ENCODE results near the gene CMYA5. TPM values are rescaled to one million over a fixed set of nuclear protein-coding genes. Genes with fewer than 3 reads are reported as not detected.
A peak's percentile ranks its signal among the peaks of the same experiment; 100 is the strongest.

Gene CMYA5
- total and polyA plus RNA-seq, 2 donors (not counting 3 experiments of a cell fraction or from before 2014, with no cell fraction given), result 0.04 to 0.20 TPM

- Histone ChIP-seq H3K27ac (ENCODE audit: insufficient read depth, low read depth, low read length) (no peak overlapping the region), H3K27me3 (ENCODE audit: control insufficient read depth in 2 of 2, insufficient read depth in 2 of 2, low read length in 2 of 2) (no peaks in the 10 kb centered on the region), H4K20me1 (replicated peaks; ENCODE audit: control insufficient read depth, extremely low read depth, insufficient read depth, low read length) (no peaks in the 10 kb centered on the region), H3K9ac (replicated peaks; ENCODE audit: extremely low read depth, insufficient read depth, low read length) (no peak overlapping the region), H3K79me2 (ENCODE audit: control insufficient read depth, insufficient read depth, low read length) (no peaks in the 10 kb centered on the region), H3K36me3 (ENCODE audit: control insufficient read depth in 2 of 2, extremely low read depth in 1 of 2, insufficient read depth in 2 of 2, low read length in 2 of 2) (no peaks in the 10 kb centered on the region), H3K4me2 (ENCODE audit: insufficient read depth, low read length) (no peak overlapping the region), H3K9me1 (replicated peaks; ENCODE audit: control insufficient read depth, extremely low read depth, insufficient read depth, low read length) (no peaks in the 10 kb centered on the region), H3K9me3 (replicated peaks; ENCODE audit: control insufficient read depth, insufficient read depth, low read length) (no peaks in the 10 kb centered on the region), H2AFZ (ENCODE audit: low read depth, low read length) (no peak overlapping the region), H3K4me1 (ENCODE audit: control insufficient read depth, extremely low read depth, insufficient read depth, low read length) (peaks cover 2% of the 10 kb centered on the region), H3K4me3 (replicated peaks in 1 of 3; ENCODE audit: insufficient read depth in 1 of 3, low read depth in 1 of 3, low read length in 3 of 3) (no peak overlapping the region)
- intact Hi-C loops (cut with micrococcal nuclease), result no loop called here
- dilution Hi-C loops (cut with MboI; ENCODE audit: extremely low pct_ligation_motif_present, low sequenced_read_pairs), result no loop called here
- no TSS peak for BruUV-seq (replicated peaks)
- CTCF ChIA-PET, result no interaction called here
- FAIRE-seq (no peak), DNase-seq (ENCODE audit: low read depth, low spot score) (peak; percentile 29)
- TF ChIP-seq POLR2A (IDR thresholded peaks at IDR 0.05; ENCODE audit: low read depth, low read length) (no peak), GATA2 (IDR thresholded peaks at IDR 0.05; ENCODE audit: insufficient read depth, insufficient read length, low read depth, low read length) (no peak), CTCF (IDR thresholded peaks at IDR 0.05; ENCODE audit: extremely low read depth in 1 of 2, insufficient read depth in 1 of 2, low read depth in 1 of 2, low read length in 2 of 2) (no peak), JUN (IDR thresholded peaks at IDR 0.05; ENCODE audit: borderline replicate concordance, insufficient read depth, insufficient read length, low read depth) (no peak), FOS (IDR thresholded peaks at IDR 0.05; ENCODE audit: borderline replicate concordance, insufficient read depth, low read length) (no peak), MAX (IDR thresholded peaks at IDR 0.05; ENCODE audit: insufficient read depth, insufficient read length) (no peak), POLR2AphosphoS5 (IDR thresholded peaks at IDR 0.05; ENCODE audit: insufficient read depth, low read depth, low read length) (no peak), EZH2 (IDR thresholded peaks at IDR 0.05; ENCODE audit: borderline replicate concordance, low read depth, low read length, severe bottlenecking) (no peak)
- POLR2A ChIA-PET, result no interaction called here
Observed at GRCh38 chr5:79802406-79802805, 112.8 kb downstream of the CMYA5 start.

Measured in endothelial cell of umbilical vein (primary cell).